Suprapubic skin (tissue), 4 donors: ENCODE measurements around the gene GRIN1.

Experiments
- EP300 ChIP-seq: sonication (generic); formaldehyde crosslinking; IDR thresholded peaks from one replicate; pipeline ENCODE4 v1.6.1; 2017; ENCODE audit warnings: antibody characterized with exemption
- POLR2A ChIP-seq, 2 donors: fragments of 450-650 bp; IDR thresholded peaks; one replicate each; pipeline ENCODE4 v1.6.1; 2017; ENCODE audit warnings: antibody characterized with exemption in 2 of 2, mild to moderate bottlenecking in 2 of 2, moderate library complexity in 2 of 2
- POLR2AphosphoS5 ChIP-seq, 3 donors: sonication (generic); formaldehyde crosslinking; IDR thresholded peaks; one replicate each; pipeline ENCODE4 v1.6.1; 2017; ENCODE audit warnings: antibody characterized with exemption in 3 of 3
- TF ChIP-seq, protein P1 (sequence below), 2 donors: fragments of 200-600 bp in 1 of 2; fragments of 450-650 bp in 1 of 2; sonication (generic) in 1 of 2; IDR thresholded peaks; one replicate each; pipeline ENCODE4 v1.5.1; 2016 to 2019; ENCODE audit warnings: antibody characterized with exemption in 2 of 2, mild to moderate bottlenecking in 1 of 2, moderate library complexity in 1 of 2

GRCh38 chr9:137188086-137188489 is 49.1 kb downstream of the GRIN1 start:
- no peak for TF ChIP-seq POLR2A (IDR thresholded peaks at IDR 0.05)
- TF ChIP-seq, protein P1, sequence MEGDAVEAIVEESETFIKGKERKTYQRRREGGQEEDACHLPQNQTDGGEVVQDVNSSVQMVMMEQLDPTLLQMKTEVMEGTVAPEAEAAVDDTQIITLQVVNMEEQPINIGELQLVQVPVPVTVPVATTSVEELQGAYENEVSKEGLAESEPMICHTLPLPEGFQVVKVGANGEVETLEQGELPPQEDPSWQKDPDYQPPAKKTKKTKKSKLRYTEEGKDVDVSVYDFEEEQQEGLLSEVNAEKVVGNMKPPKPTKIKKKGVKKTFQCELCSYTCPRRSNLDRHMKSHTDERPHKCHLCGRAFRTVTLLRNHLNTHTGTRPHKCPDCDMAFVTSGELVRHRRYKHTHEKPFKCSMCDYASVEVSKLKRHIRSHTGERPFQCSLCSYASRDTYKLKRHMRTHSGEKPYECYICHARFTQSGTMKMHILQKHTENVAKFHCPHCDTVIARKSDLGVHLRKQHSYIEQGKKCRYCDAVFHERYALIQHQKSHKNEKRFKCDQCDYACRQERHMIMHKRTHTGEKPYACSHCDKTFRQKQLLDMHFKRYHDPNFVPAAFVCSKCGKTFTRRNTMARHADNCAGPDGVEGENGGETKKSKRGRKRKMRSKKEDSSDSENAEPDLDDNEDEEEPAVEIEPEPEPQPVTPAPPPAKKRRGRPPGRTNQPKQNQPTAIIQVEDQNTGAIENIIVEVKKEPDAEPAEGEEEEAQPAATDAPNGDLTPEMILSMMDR (IDR thresholded peaks at IDR 0.05): no peak
- no peak for TF ChIP-seq POLR2AphosphoS5 (IDR thresholded peaks at IDR 0.05)
- no peak for TF ChIP-seq EP300
